NCI-H345 treated with DMSO at 0.1 percent for 48 hours (cell line): ENCODE measurements around the gene NDUFS1.
A peak's percentile ranks its signal among the peaks of the same experiment; 100 is the strongest.
"Not testable (repeated sequence)": the region's sequence is repeated elsewhere in the genome, so short reads cannot be mapped to it uniquely, and the experiment has no call there.

Source experiments
- DNase-seq: peaks from one replicate; lab custom pipeline; 2025; ENCODE audit not compliant: unreplicated experiment; lab: John Stamatoyannopoulos, UW

NDUFS1 gene

DNA sequence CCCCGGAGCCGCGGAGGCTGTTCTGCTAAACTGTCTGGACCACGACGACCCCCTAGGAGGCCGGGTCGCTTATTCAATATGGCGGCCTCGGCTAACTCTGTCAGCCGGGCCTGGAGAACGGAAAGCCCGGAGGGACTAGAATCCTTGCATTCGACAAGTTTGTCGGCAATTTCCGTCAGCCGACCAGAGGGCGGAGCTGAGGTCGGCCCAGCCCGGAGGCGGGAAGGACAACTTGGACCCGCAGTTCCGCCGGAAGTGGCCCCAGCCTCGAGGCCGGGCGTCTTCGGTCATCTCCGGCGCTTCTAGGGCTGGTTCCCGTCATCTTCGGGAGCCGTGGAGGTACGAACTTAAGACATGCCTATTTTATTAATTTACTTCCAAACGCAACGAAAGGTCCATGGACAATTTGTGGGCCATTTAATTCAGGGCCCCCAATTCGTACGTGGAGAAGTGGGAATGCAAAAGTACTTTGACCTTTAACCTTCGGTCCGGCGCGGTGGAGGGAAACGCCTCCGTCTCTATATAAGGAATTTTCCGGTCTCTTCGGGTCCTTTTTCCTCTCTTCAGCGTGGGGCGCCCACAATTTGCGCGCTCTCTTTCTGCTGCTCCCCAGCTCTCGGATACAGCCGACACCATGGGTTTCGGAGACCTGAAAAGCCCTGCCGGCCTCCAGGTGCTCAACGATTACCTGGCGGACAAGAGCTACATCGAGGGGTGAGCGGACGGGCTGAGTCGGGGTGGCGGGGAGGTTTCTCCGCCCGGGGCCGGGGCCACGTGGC, at the start of gene NDUFS1, which contains the start of gene EEF1B2:
Gene NDUFS1 (minus strand): TSS at position 99 of the 779 bp plus-strand sequence. CDS start 5,766 bp downstream, outside the sequence.
Gene EEF1B2 (plus strand): TSS at position 550 of the 779 bp plus-strand sequence. CDS start 85 bp downstream, at position 635.
- DNase-seq, result peak; percentile 95

DNA sequence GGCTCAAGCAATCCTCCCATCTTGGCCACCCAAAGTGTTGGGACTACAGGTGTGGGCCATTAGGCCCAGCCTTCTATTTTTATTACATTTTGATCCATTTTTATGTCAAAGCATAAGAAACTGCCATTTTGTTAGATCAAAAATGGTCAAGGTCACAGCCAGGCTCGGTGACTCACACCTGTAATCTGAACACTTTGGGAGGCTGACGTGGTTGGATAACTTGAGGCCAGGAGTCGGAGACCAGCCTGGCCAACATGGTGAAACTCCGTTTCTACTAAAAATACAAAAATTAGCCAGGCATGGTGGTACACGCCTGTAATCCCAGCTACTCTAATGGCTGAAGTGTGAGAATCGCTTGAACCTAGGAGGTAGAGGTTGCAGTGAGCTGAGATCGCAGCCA, 49.7 kb upstream of the NDUFS1 start:
- DNase-seq, result no peak

DNA sequence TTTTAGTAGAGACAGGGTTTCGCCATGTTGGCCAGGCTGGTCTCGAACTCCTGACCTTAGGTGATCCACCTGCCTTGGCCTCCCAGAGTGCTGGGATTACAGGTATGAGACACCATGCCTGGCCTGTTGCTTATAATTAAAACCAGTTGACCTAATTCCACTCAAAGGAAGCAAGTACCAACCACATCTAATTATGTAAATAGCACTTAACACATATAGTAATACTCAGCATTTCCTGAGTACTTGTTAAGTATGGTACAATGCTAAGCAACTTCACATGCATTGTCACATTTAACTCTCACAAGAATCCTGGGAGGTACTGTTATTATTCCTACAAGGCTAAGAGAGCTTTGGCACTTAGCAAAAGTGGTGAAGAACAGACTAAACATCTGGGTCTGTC, 48.1 kb upstream of the NDUFS1 start:
- not testable (repeated sequence) for DNase-seq

DNA sequence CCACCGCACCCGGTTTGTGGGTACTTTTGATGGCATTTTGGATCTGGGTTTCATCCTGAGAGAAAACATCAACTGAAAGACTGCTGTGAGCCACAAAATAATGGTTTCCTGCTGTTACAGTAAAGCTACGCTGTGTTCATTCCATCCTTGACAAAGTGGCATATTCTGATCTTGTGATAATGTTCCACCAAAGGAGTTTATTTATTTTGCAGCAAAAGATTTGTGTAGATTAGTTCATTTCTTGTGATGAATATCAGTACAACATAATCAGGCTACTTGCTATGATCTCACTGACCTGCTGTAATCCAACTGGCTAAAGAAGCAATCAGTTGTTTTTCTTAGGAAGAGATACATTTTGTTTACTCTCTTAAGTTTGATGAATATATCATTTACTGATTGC, 45.5 kb upstream of the NDUFS1 start:
- no peak for DNase-seq

DNA sequence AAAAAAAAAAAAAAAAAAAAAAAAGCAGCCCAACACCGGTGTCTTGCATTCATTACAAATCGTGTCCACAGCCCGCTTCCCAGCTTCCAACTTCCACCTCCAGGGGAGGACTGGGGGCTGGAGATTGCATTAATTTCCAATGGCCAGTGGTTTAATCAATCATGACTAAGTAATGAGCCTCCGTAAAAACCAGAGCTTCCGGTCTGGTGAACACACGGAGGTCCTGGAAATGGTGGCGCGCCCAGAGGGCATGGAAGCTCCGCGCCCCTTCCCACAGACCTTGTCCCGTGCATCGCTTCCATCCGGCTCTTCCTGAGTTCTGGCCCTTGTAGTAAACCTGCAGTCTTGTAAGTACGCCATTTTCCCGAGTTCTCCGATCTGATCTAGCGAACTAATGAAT, 44.1 kb upstream of the NDUFS1 start:
- DNase-seq, result no peak

DNA sequence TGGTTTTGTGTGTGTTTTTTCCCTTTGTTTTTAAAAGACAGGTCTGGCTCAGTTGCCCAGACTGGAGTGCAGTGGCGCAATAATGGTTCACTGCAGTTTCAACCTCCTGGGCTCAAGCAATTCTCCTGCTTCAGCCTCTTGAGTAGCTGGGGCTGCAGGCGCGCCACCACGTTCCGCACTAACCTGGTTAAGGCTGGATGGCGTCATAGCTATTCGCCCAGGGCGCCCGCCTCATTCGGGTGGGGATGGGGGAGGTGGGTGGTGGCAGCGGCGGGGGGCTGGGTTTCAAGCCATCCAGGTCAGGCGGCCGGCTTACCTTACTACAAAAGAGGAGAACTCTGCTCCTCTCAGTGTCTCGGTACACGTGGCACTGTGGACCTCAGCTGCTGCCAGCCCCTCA, 43.2 kb upstream of the NDUFS1 start:
- no peak for DNase-seq

DNA sequence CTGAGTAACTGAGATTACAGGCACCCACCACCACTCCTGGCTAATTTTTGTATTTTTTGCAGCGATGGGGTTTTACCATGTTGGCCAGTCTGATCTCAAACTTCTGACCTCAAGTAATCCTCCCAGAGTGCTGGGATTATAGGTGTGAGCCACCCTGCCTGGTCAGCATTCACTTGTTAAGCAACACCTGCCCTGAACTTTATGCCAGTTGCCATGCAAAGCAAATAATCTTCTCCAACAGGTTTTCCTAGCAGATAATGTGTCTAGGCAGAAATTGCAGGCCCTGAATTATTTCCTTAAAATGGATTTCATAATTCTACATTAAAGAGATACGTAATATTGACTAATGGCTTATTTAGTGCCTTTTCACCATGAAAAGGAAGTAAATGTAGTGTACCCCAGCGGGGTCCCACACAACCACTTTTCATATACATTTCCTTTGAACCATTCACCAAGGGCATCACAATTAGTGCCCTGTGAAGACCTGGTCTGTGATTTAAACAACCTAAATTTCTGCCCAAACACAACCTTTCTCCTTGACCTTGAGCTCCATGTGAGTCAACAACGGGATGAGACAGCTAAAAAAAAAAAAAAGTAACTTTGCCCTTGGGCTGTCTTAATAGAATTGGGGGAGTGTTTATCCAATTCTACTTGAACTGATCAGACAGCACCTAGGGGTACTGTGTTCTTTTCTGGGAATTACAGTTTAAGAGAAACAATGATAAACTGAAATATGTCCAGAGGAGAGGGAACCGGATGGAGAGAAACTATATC, 42.0 kb upstream of the NDUFS1 start:
- no peak for DNase-seq

DNA sequence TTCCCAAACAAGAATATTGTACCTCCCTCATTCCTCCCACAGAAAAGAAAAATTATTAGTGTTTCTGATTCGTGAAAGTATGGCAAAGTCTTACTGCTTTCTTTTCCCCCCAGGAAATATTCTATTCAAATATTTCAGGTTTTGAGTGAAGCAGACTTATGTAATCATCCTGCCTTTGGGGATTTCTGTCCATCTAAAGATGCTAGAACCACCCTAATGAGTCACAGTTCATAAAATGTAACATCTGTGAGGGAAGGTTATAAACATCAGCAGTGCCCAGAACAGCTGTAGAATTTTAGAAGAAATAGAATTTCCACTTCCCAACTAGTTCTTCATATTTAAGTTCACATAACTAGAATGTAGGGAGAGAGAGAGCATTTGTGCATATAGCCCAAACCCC, 39.4 kb upstream of the NDUFS1 start:
- no peak for DNase-seq

DNA sequence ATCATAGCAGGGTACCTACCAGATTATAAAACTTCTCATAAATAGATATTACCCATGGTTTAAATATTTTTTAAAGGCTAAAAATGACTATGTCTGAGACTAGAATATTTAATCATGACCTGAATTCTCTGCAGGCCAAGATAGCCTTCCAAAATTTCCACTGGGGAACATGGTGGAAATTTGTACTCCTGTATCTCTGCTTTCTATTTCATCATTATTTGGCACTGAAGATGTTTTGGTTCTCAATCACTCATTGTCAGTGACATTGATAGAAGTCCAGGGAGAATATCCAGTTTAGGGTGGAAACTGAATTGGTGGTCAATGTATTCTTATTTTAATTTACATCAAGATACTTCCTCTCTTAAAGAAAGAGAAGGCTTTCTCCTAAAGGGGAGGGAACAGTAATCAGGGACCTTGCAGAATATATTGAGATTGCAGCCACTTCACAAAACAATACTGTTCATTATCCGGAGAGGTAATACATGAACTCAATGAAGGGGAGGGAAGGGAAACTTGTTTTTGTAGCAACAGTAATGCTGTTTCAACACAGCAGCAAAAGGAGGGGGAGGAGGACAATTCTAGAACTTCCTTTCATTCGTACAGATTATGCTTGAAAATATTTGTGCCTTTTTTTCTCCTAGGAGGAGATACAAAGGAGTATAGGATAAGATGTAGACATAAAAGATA, 34.6 kb upstream of the NDUFS1 start:
- no peak for DNase-seq

DNA sequence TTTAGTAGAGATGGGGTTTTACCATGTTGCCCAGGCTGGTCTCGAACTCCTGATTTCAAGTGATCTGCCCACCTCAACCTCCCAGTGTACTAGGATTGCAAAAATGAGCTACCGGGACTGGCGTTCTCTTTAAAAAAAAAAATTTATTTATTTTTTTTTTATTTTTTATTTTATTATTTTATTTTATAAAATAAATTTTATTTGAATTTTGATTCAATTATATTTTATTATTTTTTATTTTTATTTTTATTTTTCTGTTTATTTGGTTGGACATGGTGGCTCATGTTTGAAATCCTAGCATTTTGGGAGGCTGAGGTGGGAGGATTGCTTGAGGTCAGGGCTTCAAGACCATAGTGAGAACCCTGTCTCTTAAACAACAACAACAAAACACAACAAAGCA, 32.9 kb upstream of the NDUFS1 start:
- no peak for DNase-seq

DNA sequence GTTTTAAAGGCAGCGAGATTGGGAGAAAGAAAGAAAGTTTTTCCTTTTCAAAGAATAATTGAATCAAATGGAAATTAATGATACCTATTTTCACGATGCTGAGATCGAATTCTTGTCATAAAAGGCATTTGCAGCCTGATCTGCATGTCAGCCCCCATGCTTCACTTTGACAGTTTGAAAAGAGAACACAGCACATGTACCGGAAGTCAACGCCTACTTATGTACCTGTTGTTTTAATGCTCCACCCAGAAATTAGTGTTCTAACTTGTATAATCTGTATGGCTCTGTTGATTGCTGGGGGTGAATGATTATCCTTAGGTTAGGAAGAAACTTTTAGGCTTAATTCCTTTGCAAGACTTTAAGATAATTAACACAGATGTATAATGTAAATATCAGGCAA, 31.4 kb upstream of the NDUFS1 start:
- no peak for DNase-seq

DNA sequence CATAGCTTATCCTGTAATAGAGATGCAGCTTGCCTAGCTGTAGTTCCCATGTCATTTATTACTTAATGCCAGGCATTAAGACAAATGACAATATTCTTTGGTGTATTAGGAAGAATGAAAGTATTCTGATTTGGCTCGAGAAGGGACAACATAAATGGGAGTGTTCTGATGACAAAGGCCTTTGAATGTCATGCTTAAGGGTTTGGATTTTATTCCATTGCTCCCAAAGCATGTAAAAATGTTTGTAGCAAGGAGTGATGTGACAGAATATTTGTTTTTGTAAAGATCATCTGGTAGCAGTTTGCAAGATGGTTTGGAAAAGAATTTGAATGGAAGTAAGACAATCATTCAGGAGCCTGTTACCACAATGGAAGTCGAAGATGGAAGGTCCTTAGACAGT, 30.9 kb upstream of the NDUFS1 start:
- no peak for DNase-seq

DNA sequence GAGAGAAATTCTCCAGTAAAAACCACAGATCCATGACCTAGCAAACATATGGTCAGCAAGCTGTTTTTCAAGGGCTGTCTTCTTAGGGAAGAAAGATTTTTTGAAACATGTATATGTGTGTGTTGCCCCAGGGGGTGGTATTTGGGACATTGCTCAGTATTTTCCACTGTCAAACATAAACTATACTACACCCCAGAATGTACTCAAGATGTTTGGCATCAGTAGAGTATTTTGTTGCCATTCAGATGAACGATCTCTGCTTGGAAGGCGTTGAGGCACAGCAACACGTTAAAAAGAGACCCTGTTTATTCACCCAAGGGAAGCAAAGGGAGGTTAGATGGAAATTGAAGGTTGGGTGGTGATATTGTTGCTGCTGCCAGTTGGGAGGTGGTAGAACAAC, 30.4 kb upstream of the NDUFS1 start:
- no peak for DNase-seq

DNA sequence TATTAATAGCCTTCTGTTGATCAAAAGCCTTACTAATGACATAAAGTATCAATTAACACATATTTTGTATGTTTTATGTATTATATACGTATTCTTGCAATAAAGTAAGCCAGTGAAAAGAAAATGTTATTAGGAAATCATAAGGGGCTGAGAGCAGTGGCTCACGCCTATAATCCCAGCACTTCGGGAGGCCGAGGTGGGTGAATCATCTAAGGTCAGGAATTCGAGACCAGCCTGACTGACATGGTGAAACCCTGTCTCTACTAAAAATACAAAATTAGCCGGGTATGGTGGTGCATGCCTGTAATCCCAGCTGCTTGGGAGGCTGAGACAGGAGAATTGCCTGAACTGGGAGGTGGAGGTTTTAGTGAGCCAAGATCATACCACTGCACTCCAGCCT, 22.3 kb upstream of the NDUFS1 start:
- not testable (repeated sequence) for DNase-seq

DNA sequence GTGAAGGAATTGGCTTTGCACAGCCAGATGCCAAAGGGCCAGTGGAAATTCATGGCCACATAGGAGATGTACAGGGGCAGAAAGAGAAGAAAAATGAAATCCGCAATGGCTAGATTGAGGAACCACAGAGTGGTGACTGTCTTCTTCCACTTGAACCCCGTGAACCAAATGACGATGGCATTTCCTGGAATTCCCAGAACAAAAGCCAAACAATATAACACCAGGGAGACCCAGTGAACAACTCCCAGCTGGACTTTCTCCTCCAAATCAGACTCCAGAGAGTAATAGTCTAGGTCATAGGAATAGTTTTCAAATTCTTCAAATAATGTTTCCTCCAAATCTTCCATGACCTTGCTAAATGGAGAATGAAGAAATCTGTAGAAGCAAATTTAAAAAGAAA, 17.7 kb upstream of the NDUFS1 start:
- DNase-seq, result no peak

DNA sequence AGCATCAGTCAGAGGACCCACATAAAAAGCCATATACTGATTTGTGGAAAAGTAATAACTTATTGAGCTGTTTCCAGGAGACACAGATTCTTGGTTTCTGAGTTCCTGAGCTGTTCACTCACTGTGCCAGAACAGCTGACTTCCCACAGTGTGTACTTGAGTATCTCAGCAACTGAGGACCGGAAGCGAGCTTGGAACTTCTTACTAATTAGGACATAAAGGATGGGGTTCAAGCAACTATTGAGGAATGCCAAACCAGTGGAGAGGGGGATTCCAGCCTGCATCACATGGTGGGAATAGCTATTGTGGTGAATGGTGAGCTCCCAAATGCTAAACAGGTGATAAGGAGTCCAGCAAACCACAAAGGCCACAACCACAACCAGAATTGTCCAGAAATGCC, 16.9 kb upstream of the NDUFS1 start:
- DNase-seq, result no peak

DNA sequence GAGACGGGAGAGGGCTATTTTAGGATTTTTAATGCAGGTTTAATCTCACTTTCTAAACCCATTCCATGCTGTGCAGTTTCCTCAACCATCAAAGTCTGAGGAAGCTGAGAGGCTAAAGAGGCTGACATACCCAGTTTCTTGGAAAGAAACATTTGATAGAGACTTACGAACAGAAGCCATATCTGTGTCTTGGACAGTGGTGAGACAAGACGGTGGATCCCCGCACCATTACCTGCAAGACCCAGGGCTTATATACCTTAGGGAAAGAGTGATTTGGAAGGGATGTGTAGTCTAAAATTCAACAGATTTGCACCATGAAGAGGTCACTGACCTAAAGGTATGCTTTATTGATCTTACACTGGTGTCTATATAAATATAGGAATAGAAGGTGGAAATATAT, 13.9 kb upstream of the NDUFS1 start:
- no peak for DNase-seq

DNA sequence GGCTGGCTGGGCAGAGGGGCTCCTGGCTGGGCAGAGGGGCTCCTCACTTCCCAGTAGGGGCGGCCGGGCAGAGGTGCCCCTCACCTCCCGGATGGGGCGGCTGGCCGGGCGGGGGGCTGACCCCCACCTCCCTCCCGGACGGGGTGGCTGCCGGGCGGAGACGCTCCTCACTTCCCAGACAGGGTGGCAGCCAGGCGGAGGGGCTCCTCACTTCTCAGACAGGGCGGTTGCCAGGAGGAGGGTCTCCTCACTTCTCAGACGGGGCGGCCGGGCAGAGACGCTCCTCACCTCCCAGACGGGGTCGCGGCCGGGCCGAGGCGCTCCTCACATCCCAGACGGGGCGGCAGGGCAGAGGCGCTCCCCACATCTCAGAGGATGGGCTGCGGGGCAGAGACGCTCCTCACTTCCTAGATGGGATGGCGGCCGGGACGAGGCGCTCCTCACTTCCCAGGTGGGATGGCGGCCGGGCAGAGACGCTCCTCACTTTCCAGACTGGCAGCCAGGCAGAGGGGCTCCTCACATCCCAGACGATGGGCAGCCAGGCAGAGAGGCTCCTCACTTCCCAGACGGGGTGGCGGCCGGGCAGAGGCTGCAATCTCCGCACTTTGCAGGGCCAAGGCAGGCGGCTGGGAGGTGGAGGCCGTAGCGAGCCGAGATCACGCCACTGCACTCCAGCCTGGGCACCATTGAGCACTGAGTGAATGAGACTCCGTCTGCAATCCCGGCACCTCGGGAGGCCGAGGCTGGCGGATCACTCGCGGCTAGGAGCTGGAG, 12.6 kb upstream of the NDUFS1 start:
- not testable (repeated sequence) for DNase-seq

DNA sequence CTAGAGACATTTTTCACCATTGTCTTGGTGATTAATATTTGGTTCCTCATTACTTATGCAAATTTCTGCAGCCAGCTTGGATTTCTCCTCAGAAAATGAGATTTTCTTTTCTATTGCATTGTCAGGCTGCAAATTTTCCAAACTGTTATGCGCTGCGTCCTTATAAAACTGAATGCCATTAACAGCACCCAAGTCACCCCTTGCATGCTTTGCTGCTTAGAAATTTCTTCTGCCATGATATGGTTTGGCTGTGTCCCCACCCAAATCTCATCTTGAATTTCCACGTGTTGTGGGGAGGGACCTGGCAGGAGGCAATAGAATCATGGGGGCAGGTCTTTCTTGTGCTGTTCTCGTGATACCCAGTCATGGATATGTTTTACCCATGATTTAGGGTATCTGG, 9.0 kb upstream of the NDUFS1 start:
- DNase-seq, result not testable (repeated sequence)

DNA sequence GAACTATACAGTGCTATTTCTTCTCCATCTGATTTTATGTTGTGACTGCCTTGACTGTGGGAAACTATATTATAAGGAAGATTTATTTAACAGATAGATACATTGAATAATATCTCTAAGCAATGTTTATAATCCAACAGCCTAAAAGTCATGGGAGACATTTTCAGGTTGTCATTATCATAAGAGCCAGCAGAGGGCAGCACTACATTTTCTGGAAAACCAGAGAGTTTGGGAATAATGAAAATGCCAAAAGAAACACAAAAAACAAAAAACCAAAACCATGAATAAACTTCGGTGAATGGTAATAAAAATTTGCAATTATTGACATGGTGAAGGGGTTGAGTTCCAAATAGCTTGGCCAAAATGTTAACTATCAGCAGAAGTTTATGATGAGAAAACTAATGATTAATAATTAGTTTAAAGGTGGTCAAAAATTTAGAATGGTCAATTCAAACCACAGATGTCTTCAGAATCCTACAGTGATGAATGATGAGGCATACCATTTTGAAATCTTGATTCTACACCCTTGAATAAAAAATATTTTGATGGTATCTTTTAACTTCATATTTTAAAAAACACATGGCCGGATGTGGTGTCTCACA, 5.1 kb upstream of the NDUFS1 start:
- DNase-seq, result peak; percentile 32
